ENCODE data around the gene CAMK2A. TPM values are rescaled to one million over a fixed set of nuclear protein-coding genes. Genes with fewer than 3 reads are reported as not detected.

CAMK2A gene
- total and polyA plus RNA-seq, 11 donors = 3.2 to 26.0 (median 15.2) TPM

DNA sequence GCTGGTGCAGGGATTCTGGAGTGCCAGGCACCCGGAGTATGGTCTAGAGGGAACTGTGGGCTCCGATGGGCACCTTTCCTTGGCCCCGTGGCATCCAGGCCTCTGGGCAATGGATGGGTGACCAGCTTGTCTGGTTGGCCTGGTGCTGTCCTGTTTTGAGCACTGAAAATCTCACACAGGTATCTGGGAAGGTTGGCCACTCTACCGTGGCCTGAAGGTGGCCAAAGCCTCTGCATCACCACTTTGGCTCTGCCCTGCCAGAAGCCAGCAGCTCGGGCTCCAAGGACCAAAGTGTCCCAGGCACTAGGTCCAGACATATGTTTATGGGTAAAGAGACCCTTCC is 70.9 kb downstream of the CAMK2A start:
- intact Hi-C loops (cut with DNase I) = loop anchor here (1.0 to 10.0 kb wide), 11 partner anchors 57 to 584 kb away; no protein-coding TSS in a partner anchor
- no peaks in the 10 kb centered on the region for H3K27me3 ChIP-seq
- no peak overlapping the region for H3K27ac ChIP-seq
- no peaks in the 10 kb centered on the region for H3K36me3 ChIP-seq
- WGBS, 4 donors = 69 to 83% (median 76%) methylated on average over 4 to 5 of the region's 5 CpGs
- H3K4me3 ChIP-seq = no peak overlapping the region
- TF ChIP-seq, protein P1, sequence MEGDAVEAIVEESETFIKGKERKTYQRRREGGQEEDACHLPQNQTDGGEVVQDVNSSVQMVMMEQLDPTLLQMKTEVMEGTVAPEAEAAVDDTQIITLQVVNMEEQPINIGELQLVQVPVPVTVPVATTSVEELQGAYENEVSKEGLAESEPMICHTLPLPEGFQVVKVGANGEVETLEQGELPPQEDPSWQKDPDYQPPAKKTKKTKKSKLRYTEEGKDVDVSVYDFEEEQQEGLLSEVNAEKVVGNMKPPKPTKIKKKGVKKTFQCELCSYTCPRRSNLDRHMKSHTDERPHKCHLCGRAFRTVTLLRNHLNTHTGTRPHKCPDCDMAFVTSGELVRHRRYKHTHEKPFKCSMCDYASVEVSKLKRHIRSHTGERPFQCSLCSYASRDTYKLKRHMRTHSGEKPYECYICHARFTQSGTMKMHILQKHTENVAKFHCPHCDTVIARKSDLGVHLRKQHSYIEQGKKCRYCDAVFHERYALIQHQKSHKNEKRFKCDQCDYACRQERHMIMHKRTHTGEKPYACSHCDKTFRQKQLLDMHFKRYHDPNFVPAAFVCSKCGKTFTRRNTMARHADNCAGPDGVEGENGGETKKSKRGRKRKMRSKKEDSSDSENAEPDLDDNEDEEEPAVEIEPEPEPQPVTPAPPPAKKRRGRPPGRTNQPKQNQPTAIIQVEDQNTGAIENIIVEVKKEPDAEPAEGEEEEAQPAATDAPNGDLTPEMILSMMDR (IDR thresholded peaks at IDR 0.05) = no peak
- no peak for TF ChIP-seq POLR2A (IDR thresholded peaks at IDR 0.05)
- no peak for ATAC-seq
- H3K4me1 ChIP-seq = peaks cover 0 to 33% (median 16%) of the 10 kb centered on the region in 12 donors
- no peaks in the 10 kb centered on the region for H3K9me3 ChIP-seq
- no peak for DNase-seq

DNA sequence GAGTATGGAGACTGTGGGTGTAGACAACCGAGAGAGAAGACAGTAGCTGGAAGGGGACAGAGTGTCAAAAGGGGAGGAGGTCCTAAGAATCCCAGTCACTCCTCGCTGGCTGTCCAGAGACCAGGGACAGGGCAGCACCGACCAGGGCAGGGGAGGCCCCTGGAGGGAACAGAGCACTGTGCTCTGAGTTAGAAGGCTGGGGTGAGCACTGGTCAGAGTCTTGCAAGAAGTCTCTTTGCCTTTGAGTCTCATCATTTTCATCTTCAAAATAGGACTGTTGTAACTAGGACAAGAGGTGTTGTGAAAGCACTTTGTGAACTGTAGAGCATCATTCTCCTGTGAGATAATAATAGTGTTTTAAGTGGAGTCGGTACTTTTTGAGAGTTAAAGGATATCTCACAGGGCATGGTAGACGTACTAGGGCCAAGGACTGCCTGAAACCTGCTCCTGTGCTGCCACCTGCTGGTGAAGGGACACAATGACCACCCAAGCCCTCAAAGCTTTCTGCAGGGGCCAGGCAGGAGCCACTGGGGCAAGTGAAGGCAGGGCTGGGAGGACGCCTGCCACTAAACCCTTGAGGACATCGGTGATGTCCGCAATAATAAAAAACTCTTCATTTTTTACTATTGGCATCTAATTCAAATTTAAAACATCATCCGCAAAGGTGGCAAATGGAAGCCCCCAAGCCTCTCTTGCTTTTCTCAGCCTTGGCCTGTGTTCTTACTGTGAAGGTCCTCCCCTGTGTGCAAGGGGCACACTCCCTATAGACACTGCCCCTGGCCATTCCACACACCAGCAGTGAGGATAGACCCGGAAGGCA is 71.5 kb downstream of the CAMK2A start:
- ATAC-seq (peak; percentile 77 to 88 (median 82)), DNase-seq (peak; percentile 84 to 89 (median 85))
- intact Hi-C loops (cut with DNase I) = loop anchor here (1.0 to 10.0 kb wide), 13 partner anchors 57 to 583 kb away; no protein-coding TSS in a partner anchor
- Histone ChIP-seq H3K27me3 (no peaks in the 10 kb centered on the region), H3K27ac (peak overlapping the region in 1 of 12 donors; percentile 7), H3K4me1 (peaks cover 0 to 34% (median 17%) of the 10 kb centered on the region in 12 donors), H3K36me3 (no peaks in the 10 kb centered on the region), H3K9me3 (no peaks in the 10 kb centered on the region), H3K4me3 (no peak overlapping the region)
- WGBS, 4 donors = 28 to 36% (median 29%) methylated on average over 10 of the region's 10 CpGs
- no peak for TF ChIP-seq POLR2A (IDR thresholded peaks at IDR 0.05)
- TF ChIP-seq, protein P1 (IDR thresholded peaks at IDR 0.05) = peak; percentile 88 to 97 (median 93)

DNA sequence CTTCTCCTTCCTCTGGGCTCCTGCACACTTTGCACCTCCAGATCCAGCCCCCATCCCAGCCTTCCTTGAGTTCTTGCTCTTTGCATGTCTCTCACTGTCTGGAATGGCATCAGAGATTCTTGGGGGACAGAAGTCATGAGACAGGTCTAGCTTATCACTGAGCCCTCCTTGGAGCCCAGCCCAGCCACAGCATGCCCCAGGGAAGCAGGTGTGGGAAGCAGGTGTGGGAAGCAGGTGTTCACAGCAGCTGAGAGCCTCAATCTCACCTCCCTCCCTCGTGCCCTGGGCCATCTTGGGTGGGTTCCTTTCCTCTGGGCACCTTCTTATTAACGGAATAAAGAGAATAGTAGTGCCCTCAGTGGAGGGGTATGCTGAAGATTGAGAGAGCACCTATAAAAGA is 72.5 kb downstream of the CAMK2A start:
- Histone ChIP-seq H3K9me3 (no peaks in the 10 kb centered on the region), H3K27me3 (no peaks in the 10 kb centered on the region), H3K4me1 (peaks cover 0 to 38% (median 17%) of the 10 kb centered on the region in 12 donors), H3K36me3 (no peaks in the 10 kb centered on the region), H3K27ac (no peak overlapping the region), H3K4me3 (no peak overlapping the region)
- WGBS, 4 donors = 74 to 93% (median 92%) methylated on average over 2 of the region's 2 CpGs
- TF ChIP-seq, protein P1 (IDR thresholded peaks at IDR 0.05) = no peak
- DNase-seq = no peak
- no peak for ATAC-seq
- intact Hi-C loops (cut with DNase I) = loop anchor here (2.0 to 10.0 kb wide), 8 partner anchors 56 to 582 kb away; no protein-coding TSS in a partner anchor
